GM12878 (cell line): ENCODE data around the gene CBLB.

Experiments
- CTCF ChIP-seq, 3 experiments: IDR thresholded peaks in 2 of 3; conservative IDR thresholded peaks in 1 of 3; 2 replicates each; pipeline ENCODE4 v1.5.1; 2011; ENCODE audit warnings: low read depth in 3 of 3, low read length in 3 of 3, mild to moderate bottlenecking in 3 of 3, control low read depth in 2 of 3, moderate library complexity in 2 of 3, inconsistent platforms in 1 of 3, mixed read lengths in 1 of 3; ENCODE audit not compliant: control insufficient read depth in 2 of 3, insufficient read depth in 1 of 3; ENCODE audit errors: extremely low read depth in 1 of 3
- MXI1 ChIP-seq: fragments of 150-350 bp; IDR thresholded peaks from 2 replicates; pipeline ENCODE4 v1.6.1; 2011; ENCODE audit warnings: low read depth, mild to moderate bottlenecking, inconsistent platforms, low read length, improper control_type of control experiment
- NFIC ChIP-seq: IDR thresholded peaks from 2 replicates; pipeline ENCODE4 v1.6.1; 2012; ENCODE audit warnings: low read depth, mild to moderate bottlenecking, inconsistent platforms, low read length, moderate library complexity
- NRF1 ChIP-seq: conservative IDR thresholded peaks from 2 replicates; pipeline ENCODE4 v1.6.1; 2011; ENCODE audit warnings: mild to moderate bottlenecking, low read depth, low read length, improper control_type of control experiment
- POLR2A ChIP-seq: IDR thresholded peaks from 2 replicates; pipeline ENCODE4 v1.6.1; 2011; ENCODE audit warnings: low read depth, mild to moderate bottlenecking, low read length
- POLR2AphosphoS5 ChIP-seq: IDR thresholded peaks from 2 replicates; pipeline ENCODE4 v1.6.1; 2011; ENCODE audit warnings: mild to moderate bottlenecking, low read length, inconsistent platforms
- YY1 ChIP-seq: IDR thresholded peaks from 2 replicates; pipeline ENCODE4 v1.6.1; 2011; ENCODE audit warnings: low read depth, mild to moderate bottlenecking, low read length
- TF ChIP-seq, protein P1 (sequence below): fragments of 450-650 bp; IDR thresholded peaks from 2 replicates; pipeline ENCODE4 v1.6.1; 2017; ENCODE audit warnings: mild to moderate bottlenecking, low read depth, inconsistent platforms; ENCODE audit not compliant: poor library complexity, severe bottlenecking

- TF ChIP-seq CTCF (IDR thresholded peaks at IDR 0.05 in 2 of 3, conservative IDR thresholded peaks at IDR 0.05 in 1 of 3; ENCODE audit: control insufficient read depth in 2 of 3, extremely low read depth in 1 of 3, insufficient read depth in 1 of 3, low read depth in 3 of 3, low read length in 3 of 3) (no peak), NFIC (no peak), MXI1 (no peak), POLR2AphosphoS5 (no peak), POLR2A (peak; percentile 11; the same call in 1 of the 2 replicates), YY1 (no peak), NRF1 (no peak)
- TF ChIP-seq, protein P1, sequence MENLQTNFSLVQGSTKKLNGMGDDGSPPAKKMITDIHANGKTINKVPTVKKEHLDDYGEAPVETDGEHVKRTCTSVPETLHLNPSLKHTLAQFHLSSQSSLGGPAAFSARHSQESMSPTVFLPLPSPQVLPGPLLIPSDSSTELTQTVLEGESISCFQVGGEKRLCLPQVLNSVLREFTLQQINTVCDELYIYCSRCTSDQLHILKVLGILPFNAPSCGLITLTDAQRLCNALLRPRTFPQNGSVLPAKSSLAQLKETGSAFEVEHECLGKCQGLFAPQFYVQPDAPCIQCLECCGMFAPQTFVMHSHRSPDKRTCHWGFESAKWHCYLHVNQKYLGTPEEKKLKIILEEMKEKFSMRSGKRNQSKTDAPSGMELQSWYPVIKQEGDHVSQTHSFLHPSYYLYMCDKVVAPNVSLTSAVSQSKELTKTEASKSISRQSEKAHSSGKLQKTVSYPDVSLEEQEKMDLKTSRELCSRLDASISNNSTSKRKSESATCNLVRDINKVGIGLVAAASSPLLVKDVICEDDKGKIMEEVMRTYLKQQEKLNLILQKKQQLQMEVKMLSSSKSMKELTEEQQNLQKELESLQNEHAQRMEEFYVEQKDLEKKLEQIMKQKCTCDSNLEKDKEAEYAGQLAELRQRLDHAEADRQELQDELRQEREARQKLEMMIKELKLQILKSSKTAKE, result no peak
These were observed 44.7 kb downstream of the CBLB start for GRCh38 chr3:105824129-105824528.
